GM12872 (cell line): ENCODE results near the gene PRSS22.

Source experiments
- TF ChIP-seq, protein P1 (sequence below): IDR thresholded peaks from 3 replicates; pipeline ENCODE4 v1.5.1; 2011; ENCODE audit warnings: low read depth, mild to moderate bottlenecking, low read length, moderate library complexity; ENCODE audit not compliant: insufficient read depth

Gene PRSS22

GRCh38 chr16:2836646-2837508 is 21.1 kb downstream of the PRSS22 start:
- TF ChIP-seq, protein P1, sequence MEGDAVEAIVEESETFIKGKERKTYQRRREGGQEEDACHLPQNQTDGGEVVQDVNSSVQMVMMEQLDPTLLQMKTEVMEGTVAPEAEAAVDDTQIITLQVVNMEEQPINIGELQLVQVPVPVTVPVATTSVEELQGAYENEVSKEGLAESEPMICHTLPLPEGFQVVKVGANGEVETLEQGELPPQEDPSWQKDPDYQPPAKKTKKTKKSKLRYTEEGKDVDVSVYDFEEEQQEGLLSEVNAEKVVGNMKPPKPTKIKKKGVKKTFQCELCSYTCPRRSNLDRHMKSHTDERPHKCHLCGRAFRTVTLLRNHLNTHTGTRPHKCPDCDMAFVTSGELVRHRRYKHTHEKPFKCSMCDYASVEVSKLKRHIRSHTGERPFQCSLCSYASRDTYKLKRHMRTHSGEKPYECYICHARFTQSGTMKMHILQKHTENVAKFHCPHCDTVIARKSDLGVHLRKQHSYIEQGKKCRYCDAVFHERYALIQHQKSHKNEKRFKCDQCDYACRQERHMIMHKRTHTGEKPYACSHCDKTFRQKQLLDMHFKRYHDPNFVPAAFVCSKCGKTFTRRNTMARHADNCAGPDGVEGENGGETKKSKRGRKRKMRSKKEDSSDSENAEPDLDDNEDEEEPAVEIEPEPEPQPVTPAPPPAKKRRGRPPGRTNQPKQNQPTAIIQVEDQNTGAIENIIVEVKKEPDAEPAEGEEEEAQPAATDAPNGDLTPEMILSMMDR, result no peak

- TF ChIP-seq, protein P1, result no peak
These were observed 22.1 kb downstream of the PRSS22 start for GRCh38 chr16:2835638-2836493.

- TF ChIP-seq, protein P1, result no peak
These were observed 23.0 kb downstream of the PRSS22 start for GRCh38 chr16:2834968-2835367.

GRCh38 chr16:2833776-2834175 is 24.2 kb downstream of the PRSS22 start:
- TF ChIP-seq, protein P1, result no peak

GRCh38 chr16:2831203-2831602 is 26.8 kb downstream of the PRSS22 start:
- TF ChIP-seq, protein P1, result no peak

GRCh38 chr16:2830355-2830695 is 27.6 kb downstream of the PRSS22 start:
- TF ChIP-seq, protein P1, result no peak
